Mucosa of gallbladder (tissue), 1 donor: ENCODE results near the gene GREB1. TPM values are rescaled to one million over a fixed set of nuclear protein-coding genes. Genes with fewer than 3 reads are reported as not detected.
A peak's percentile ranks its signal among the peaks of the same experiment; 100 is the strongest.
"Not testable (repeated sequence)": the region's sequence is repeated elsewhere in the genome, so short reads cannot be mapped to it uniquely, and the experiment has no call there.

Source experiments
- DNase-seq: peaks from one replicate; pipeline ENCODE4 v3.0.0-alpha.2; 2020; ENCODE audit warnings: low spot score
- total RNA-seq: library from RNA; stranded (reverse); gene quantifications from one replicate; pipeline ENCODE4 v1.2.1, GENCODE V29; 2021
- donor health status: DM: no; HTN: no; CAD: no.

The GREB1 gene
- total RNA-seq, 1 donor from 2014 or later, result 12.5 TPM

- DNase-seq, result no peak
Observed at GRCh38 chr2:11637546-11637945, 103.7 kb downstream of the GREB1 start.

GRCh38 chr2:11639503-11639902, 105.7 kb downstream of the GREB1 start:
- no peak for DNase-seq

GRCh38 chr2:11640132-11640531, 106.3 kb downstream of the GREB1 start:
- DNase-seq, result no peak

- no peak for DNase-seq
Observed at GRCh38 chr2:11642972-11643371, 109.1 kb downstream of the GREB1 start.

GRCh38 chr2:11644293-11644692, 110.4 kb downstream of the GREB1 start:
- DNase-seq, result no peak

- DNase-seq, result no peak
Observed at GRCh38 chr2:11646530-11646929, 112.7 kb downstream of the GREB1 start.

- no peak for DNase-seq
Observed at GRCh38 chr2:11647834-11648600, 114.2 kb downstream of the GREB1 start.

- DNase-seq, result no peak
Observed at GRCh38 chr2:11649093-11649492, 115.2 kb downstream of the GREB1 start.

- DNase-seq, result no peak
Observed at GRCh38 chr2:11651856-11652548, 118.2 kb downstream of the GREB1 start.

- no peak for DNase-seq
Observed at GRCh38 chr2:11652553-11652952, 118.7 kb downstream of the GREB1 start.

GRCh38 chr2:11655495-11655894, 121.7 kb downstream of the GREB1 start:
- DNase-seq, result no peak

GRCh38 chr2:11656252-11656651, 122.4 kb downstream of the GREB1 start:
- DNase-seq, result no peak

GRCh38 chr2:11656671-11657101, 122.8 kb downstream of the GREB1 start:
- peak; percentile 26 for DNase-seq

GRCh38 chr2:11657195-11657594, 123.3 kb downstream of the GREB1 start:
- no peak for DNase-seq

- DNase-seq, result no peak
Observed at GRCh38 chr2:11657646-11658045, 123.8 kb downstream of the GREB1 start.

- no peak for DNase-seq
Observed at GRCh38 chr2:11658208-11659114, 124.6 kb downstream of the GREB1 start.

- no peak for DNase-seq
Observed at GRCh38 chr2:11659115-11659475, 125.2 kb downstream of the GREB1 start.

- DNase-seq, result no peak
Observed at GRCh38 chr2:11659851-11660250, 126.0 kb downstream of the GREB1 start.

GRCh38 chr2:11660396-11660795, 126.6 kb downstream of the GREB1 start:
- not testable (repeated sequence) for DNase-seq

- DNase-seq, result no peak
Observed at GRCh38 chr2:11661891-11662435, 128.1 kb downstream of the GREB1 start.

GRCh38 chr2:11662882-11663281, 129.0 kb downstream of the GREB1 start:
- DNase-seq, result no peak

- no peak for DNase-seq
Observed at GRCh38 chr2:11663427-11663826, 129.6 kb downstream of the GREB1 start.
